HCT116 (cell line): Measurements from ENCODE around the gene TMEM184A. TPM values are rescaled to one million over a fixed set of nuclear protein-coding genes. Genes with fewer than 3 reads are reported as not detected.

Source experiments
- ATAC-seq: fragments of 200-7000 bp; cut with Tn5 transposase; 2 replicates; pipeline ENCODE4 v1.9.1; 2020; ENCODE audit warnings: mild to moderate bottlenecking, moderate library complexity
- BruUV-seq: library from RNA; stranded (reverse); fragments of 400-500 nt; replicated peaks from 2 replicates; lab custom pipeline; 2021; lab: Mats Ljungman, UMichigan
- CTCF ChIA-PET: fragments of 300-600 bp; sonication (Branson Sonifier 250); formaldehyde crosslinking; loops from one replicate; lab custom pipeline; 2021; ENCODE audit warnings: antibody characterized with exemption; lab: Charles Lee
- POLR2A ChIA-PET: fragments of 300-600, 350-600 bp; sonication (Branson Sonifier 250); formaldehyde crosslinking; loops from one replicate; lab custom pipeline; 2021; ENCODE audit warnings: antibody characterized with exemption; lab: Charles Lee
- RAD21 ChIA-PET, 2 experiments: fragments of 300-600 bp; sonication (Branson Sonifier 250); formaldehyde crosslinking; loops; one replicate each; lab custom pipeline; 2023; ENCODE audit warnings: low total read pairs in 2 of 2; ENCODE audit not compliant: uncharacterized antibody in 2 of 2, unreplicated experiment in 2 of 2, low non-redundant PET in 1 of 2; lab: Charles Lee
- DNase-seq: peaks from one replicate; pipeline ENCODE4 v3.0.0-alpha.2; 2010; ENCODE audit warnings: low read depth, low spot score
- H2AFZ ChIP-seq: fragments of 200-600 bp; shearing (Covaris generic), sonication (generic); 2 replicates; pipeline ENCODE4 v1.6.1; 2017; ENCODE audit warnings: low read depth, mixed run types, mixed read lengths, antibody characterized with exemption, low read length; ENCODE audit not compliant: poor library complexity, severe bottlenecking
- H3K27ac ChIP-seq: 2 replicates; pipeline ENCODE4 v1.5.1; 2012; ENCODE audit warnings: low read depth, low read length
- H3K27me3 ChIP-seq: fragments of 200-600 bp; sonication (generic); 2 replicates; pipeline ENCODE4 v1.6.1; 2016; ENCODE audit warnings: mixed run types, low read length, mixed read lengths; ENCODE audit not compliant: insufficient read depth
- H3K36me3 ChIP-seq, 2 experiments: fragments of 200-500 bp in 1 of 2; fragments of 200-600 bp in 1 of 2; sonication (Bioruptor generic) in 1 of 2; sonication (generic) in 1 of 2; 2 replicates each; pipeline versions ENCODE4 v1.5.1 to v1.6.1; 2014 to 2016; ENCODE audit warnings: low read length in 2 of 2, inconsistent platforms in 1 of 2, mixed read lengths in 1 of 2, mixed run types in 1 of 2; ENCODE audit not compliant: insufficient read depth in 2 of 2, control insufficient read depth in 1 of 2
- H3K4me1 ChIP-seq, 2 experiments: fragments of 200-600 bp in 1 of 2; sonication (generic) in 1 of 2; 2 replicates each; pipeline versions ENCODE4 v1.5.1 to v1.6.1; 2012 to 2017; ENCODE audit warnings: low read length in 2 of 2, inconsistent platforms in 1 of 2, mild to moderate bottlenecking in 1 of 2, mixed read lengths in 1 of 2, mixed run types in 1 of 2, moderate library complexity in 1 of 2; ENCODE audit not compliant: insufficient read depth in 2 of 2, control insufficient read depth in 1 of 2
- H3K4me2 ChIP-seq: fragments of 200-600 bp; sonication (generic); 2 replicates; pipeline ENCODE4 v1.6.1; 2017; ENCODE audit warnings: mixed run types, low read length, mixed read lengths
- H3K4me3 ChIP-seq, 2 experiments: fragments of 200-600 bp in 1 of 2; sonication (generic) in 1 of 2; replicated peaks in 1 of 2; 2 replicates each; pipeline ENCODE4 v1.5.1; 2011 to 2016; ENCODE audit warnings: low read length in 2 of 2, control low read depth in 1 of 2, low read depth in 1 of 2, mild to moderate bottlenecking in 1 of 2, mixed read lengths in 1 of 2, mixed run types in 1 of 2
- H3K79me2 ChIP-seq: fragments of 200-600 bp; sonication (generic); 2 replicates; pipeline ENCODE4 v1.6.1; 2017; ENCODE audit warnings: mild to moderate bottlenecking, mixed run types, low read length, moderate library complexity, mixed read lengths; ENCODE audit not compliant: insufficient read depth
- H3K9ac ChIP-seq: fragments of 200-600 bp; sonication (generic); 2 replicates; pipeline ENCODE4 v1.6.1; 2016; ENCODE audit warnings: low read length, mixed read lengths
- H3K9me2 ChIP-seq: fragments of 200-600 bp; sonication (generic), shearing (Covaris generic); 2 replicates; pipeline ENCODE4 v1.6.1; 2017; ENCODE audit warnings: mixed run types, mild to moderate bottlenecking, moderate library complexity; ENCODE audit not compliant: insufficient read depth
- H3K9me3 ChIP-seq, 2 experiments: fragments of 200-500 bp in 1 of 2; fragments of 200-600 bp in 1 of 2; sonication (Bioruptor generic) in 1 of 2; sonication (generic) in 1 of 2; 2 replicates each; pipeline ENCODE4 v1.6.1; 2014 to 2017; ENCODE audit warnings: low read length in 2 of 2, mixed read lengths in 2 of 2, inconsistent platforms in 1 of 2, low read depth in 1 of 2, mild to moderate bottlenecking in 1 of 2, mixed run types in 1 of 2, moderate library complexity in 1 of 2; ENCODE audit not compliant: control insufficient read depth in 1 of 2, insufficient read depth in 1 of 2
- H4K20me1 ChIP-seq: fragments of 200-600 bp; sonication (generic), shearing (Covaris generic); 2 replicates; pipeline ENCODE4 v1.6.1; 2017; ENCODE audit warnings: mixed run types, mild to moderate bottlenecking, moderate library complexity; ENCODE audit not compliant: insufficient read depth
- ATF3 ChIP-seq: IDR thresholded peaks from 2 replicates; pipeline ENCODE4 v1.6.1; 2012
- CBX3 ChIP-seq: IDR thresholded peaks from 2 replicates; pipeline ENCODE4 v1.6.1; 2012; ENCODE audit warnings: low read depth
- CEBPB ChIP-seq: IDR thresholded peaks from 2 replicates; pipeline ENCODE4 v1.6.1; 2012; ENCODE audit warnings: low read depth
- ELF1 ChIP-seq: IDR thresholded peaks from 2 replicates; pipeline ENCODE4 v1.6.1; 2012; ENCODE audit warnings: low read depth, borderline replicate concordance
- POLR2AphosphoS5 ChIP-seq: IDR thresholded peaks from 2 replicates; pipeline ENCODE4 v1.6.1; 2011; ENCODE audit warnings: mild to moderate bottlenecking, low read depth, low read length, moderate library complexity
- RAD21 ChIP-seq: IDR thresholded peaks from 2 replicates; pipeline ENCODE4 v1.6.1; 2012; ENCODE audit warnings: low read depth, mild to moderate bottlenecking
- SP1 ChIP-seq: IDR thresholded peaks from 2 replicates; pipeline ENCODE4 v1.6.1; 2012; ENCODE audit warnings: low read depth
- intact Hi-C: fragments of 100-400 bp; cut with micrococcal nuclease; formaldehyde crosslinking; loops from 2 replicates; pipeline ENCODE4 v1.10.0; 2022
- total RNA-seq: library from RNA; stranded (reverse); gene quantifications from one replicate; pipeline ENCODE4 v1.2.1, GENCODE V29; 2021; ENCODE audit not compliant: unreplicated experiment
- TF ChIP-seq, protein P1 (sequence below): IDR thresholded peaks from 2 replicates; pipeline ENCODE4 v1.6.1; 2012; ENCODE audit warnings: low read depth
- TF ChIP-seq, protein P2 (sequence below): IDR thresholded peaks from 2 replicates; pipeline ENCODE4 v1.6.1; 2012

Gene TMEM184A
- total RNA-seq, 1 experiment from 2014 or later: 34.8 TPM

DNA sequence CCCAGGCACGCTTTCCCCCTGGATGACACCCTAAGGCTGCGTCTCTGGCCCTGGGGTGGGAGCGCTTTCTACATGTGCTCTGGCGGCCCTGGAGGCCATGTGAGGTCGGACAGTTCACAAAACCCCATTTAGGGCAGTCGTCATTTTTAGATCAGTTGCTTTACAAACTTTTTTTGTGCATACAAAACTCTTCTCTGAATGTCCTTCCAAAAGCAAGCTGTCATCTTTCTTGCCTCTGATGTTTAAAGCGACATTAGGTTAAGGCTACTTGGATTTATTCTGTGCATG, 19.6 kb downstream of the TMEM184A start:
- Histone ChIP-seq H3K4me1 (peaks cover 54 to 68% of the 10 kb centered on the region in 2 experiments), H3K27ac (peak overlapping the region; percentile 83), H3K9me3 (no peaks in the 10 kb centered on the region), H3K4me3 (peak overlapping the region in 1 of 2 experiments; percentile 49; a peak in 3 of 4 replicates), H3K27me3 (no peaks in the 10 kb centered on the region), H2AFZ (no peak overlapping the region), H3K79me2 (peaks cover 86% of the 10 kb centered on the region), H3K9ac (peak overlapping the region; percentile 79), H3K4me2 (peak overlapping the region; percentile 82), H3K36me3 (peaks cover 11 to 25% of the 10 kb centered on the region in 2 experiments; a peak in 3 of 4 replicates), H4K20me1 (no peaks in the 10 kb centered on the region; the same call in 1 of the 2 replicates), H3K9me2 (no peaks in the 10 kb centered on the region)
- CTCF ChIA-PET: interaction anchor here (1.4 kb wide), 1 partner anchor 19 kb away, joined by 10 read pairs; the partner anchor contains the start of gene TMEM184A
- BruUV-seq: no TSS peak
- no peak for ATAC-seq
- TF ChIP-seq SP1 (no peak), ATF3 (no peak), POLR2AphosphoS5 (no peak), ELF1 (no peak), CEBPB (no peak), RAD21 (no peak), CBX3 (no peak)
- TF ChIP-seq, protein P1, sequence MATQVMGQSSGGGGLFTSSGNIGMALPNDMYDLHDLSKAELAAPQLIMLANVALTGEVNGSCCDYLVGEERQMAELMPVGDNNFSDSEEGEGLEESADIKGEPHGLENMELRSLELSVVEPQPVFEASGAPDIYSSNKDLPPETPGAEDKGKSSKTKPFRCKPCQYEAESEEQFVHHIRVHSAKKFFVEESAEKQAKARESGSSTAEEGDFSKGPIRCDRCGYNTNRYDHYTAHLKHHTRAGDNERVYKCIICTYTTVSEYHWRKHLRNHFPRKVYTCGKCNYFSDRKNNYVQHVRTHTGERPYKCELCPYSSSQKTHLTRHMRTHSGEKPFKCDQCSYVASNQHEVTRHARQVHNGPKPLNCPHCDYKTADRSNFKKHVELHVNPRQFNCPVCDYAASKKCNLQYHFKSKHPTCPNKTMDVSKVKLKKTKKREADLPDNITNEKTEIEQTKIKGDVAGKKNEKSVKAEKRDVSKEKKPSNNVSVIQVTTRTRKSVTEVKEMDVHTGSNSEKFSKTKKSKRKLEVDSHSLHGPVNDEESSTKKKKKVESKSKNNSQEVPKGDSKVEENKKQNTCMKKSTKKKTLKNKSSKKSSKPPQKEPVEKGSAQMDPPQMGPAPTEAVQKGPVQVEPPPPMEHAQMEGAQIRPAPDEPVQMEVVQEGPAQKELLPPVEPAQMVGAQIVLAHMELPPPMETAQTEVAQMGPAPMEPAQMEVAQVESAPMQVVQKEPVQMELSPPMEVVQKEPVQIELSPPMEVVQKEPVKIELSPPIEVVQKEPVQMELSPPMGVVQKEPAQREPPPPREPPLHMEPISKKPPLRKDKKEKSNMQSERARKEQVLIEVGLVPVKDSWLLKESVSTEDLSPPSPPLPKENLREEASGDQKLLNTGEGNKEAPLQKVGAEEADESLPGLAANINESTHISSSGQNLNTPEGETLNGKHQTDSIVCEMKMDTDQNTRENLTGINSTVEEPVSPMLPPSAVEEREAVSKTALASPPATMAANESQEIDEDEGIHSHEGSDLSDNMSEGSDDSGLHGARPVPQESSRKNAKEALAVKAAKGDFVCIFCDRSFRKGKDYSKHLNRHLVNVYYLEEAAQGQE: no peak
- TF ChIP-seq, protein P2, sequence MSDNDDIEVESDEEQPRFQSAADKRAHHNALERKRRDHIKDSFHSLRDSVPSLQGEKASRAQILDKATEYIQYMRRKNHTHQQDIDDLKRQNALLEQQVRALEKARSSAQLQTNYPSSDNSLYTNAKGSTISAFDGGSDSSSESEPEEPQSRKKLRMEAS: no peak
- RAD21 ChIA-PET: no interaction called here
- POLR2A ChIA-PET: no interaction called here
- intact Hi-C loops: no loop called here
- DNase-seq: no peak
